GM12801 (cell line): ENCODE measurements around the gene FEV.

Experiments
- CTCF ChIP-seq: IDR thresholded peaks from one replicate; pipeline ENCODE4 v1.5.1; 2011; ENCODE audit warnings: control low read depth; ENCODE audit not compliant: insufficient read length; ENCODE audit errors: extremely low read depth

The FEV gene

DNA sequence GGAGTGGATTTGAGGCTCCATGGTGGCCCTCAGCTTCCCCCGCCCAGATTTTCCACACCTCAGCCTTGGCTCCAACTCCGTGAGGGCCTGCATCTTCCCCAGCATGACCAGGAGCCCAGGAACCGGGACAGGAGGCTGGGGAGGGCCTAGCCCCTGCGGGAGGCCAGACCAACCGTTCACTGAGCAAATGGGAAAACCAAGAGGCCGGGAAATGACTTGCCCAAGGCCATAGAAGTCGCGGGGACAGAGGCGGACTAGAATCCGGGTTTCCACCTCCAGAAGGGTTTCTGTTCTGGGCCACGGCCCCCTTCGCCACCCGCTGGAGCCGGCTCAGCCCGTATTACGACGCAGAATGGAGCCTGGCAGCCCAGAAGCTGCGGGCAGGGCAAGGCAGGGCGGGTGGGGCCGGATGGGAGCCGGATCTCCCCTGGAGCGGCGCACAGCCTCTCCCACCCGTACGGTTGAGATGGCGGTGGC is 16.2 kb upstream of the FEV start:
- TF ChIP-seq CTCF: no peak

DNA sequence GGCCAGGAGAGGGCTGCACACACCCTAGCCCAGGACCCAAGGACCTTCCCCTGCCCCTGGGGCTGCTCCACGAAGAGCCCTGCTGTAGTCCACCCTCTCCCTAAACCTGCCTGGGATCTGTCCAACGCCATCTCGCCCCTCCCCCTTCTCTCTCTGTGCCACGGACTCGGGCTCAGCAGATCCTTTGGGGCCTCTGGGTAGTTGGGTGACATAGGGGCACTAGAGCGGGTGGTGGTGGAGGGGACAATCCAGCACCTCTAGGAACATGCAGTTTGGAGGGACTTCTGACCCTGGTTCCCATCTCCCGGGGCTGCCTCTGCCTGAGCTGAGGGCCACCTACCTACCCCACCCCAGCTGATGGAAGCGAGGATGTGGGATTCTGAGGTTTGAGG is 15.6 kb upstream of the FEV start:
- TF ChIP-seq CTCF: no peak

DNA sequence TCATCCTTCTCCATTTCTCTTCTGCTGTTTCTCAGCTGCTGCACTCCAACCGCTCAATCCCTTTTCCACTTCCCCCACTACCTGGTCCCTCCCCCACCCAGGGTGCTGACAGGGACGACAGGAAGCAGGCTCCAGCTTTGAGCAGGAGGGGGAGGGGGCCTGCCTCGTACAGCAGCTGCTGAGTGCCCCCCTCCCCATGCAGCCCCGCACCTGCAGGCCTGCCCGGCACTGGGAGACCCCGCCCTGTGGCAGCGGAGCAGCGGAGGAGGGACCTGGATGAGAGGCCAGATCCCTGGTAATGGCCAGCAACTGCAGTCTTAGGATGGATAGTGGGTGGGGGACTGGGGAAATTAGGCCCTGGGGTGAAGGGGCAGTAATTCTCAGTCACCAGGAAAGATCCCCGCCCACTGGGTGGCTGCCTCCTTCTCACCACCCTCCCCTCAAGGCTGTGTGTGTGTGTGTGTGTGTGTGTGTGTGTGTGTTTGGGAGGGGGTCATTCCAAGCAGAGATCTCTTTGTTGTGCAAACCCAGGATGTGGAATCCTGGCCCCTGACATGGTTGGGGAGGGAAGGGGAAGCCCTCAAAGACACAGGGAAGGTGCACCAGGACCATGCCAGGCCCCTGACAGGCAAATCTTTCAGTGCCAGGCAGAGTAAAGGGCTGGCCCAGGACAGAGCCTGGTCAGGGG is 15.0 kb upstream of the FEV start:
- TF ChIP-seq CTCF: no peak

DNA sequence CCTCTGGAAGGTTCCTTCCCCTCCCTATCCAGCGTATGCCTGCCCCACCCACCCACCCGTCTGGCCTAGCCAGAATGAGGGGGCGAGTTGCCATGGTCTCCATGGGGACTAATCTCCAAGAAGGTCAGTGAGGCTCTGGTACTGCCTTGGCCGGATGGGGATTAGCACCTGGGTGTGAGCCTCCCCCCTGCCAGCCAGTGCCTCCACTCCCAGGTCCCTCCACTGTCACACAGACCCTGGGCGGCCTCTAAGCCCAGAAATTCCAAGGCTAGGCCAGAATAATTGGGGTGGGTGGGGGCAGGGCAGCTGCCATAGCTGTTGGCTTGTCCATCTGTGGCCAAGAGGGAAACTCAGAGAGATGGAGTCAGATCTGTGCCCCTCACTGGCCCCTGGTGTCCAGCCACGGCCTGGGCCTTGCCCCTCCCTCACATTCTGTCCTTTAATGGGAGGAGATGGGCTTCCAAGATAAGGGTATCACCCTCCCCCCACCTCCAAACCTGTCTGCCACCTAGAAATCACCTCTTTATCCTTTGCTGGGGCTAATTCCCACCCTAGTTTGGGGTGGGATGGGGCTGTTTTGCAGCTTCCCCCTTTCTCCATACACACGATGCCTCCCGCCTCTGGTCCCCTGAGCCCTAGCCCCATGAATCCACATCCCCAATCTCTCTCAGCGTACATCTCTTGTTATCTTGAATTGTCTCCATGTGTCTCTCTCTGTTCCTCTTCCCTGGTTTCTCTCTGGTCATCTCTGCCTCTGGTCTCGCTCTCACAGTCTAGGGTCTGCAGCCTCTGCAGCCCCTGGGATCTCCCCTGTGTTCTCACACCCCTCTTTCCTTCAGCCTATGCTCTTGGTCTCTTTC is 14.3 kb upstream of the FEV start:
- no peak for TF ChIP-seq CTCF

- no peak for TF ChIP-seq CTCF
Observed at GRCh38 chr2:218998414-218999002, 13.5 kb upstream of the FEV start.

DNA sequence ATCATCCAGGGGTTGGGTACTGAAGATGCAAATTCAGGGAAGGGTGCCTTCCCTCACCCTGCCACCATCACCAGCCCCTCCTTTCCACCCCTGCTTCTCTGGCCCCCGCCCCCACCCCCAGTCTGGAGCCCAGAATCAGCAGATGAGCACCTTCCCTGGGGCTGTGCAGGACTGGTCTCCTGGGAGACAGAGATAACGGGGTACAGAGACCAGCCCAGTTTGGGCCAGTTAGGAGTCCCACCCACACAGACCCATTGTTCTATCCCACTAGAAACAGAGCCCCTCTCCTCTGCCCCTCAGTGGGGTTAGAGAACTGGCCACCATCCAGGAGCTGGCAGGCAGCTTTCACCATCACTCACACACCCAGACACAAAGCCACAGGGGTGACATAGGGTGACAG is 12.7 kb upstream of the FEV start:
- no peak for TF ChIP-seq CTCF

DNA sequence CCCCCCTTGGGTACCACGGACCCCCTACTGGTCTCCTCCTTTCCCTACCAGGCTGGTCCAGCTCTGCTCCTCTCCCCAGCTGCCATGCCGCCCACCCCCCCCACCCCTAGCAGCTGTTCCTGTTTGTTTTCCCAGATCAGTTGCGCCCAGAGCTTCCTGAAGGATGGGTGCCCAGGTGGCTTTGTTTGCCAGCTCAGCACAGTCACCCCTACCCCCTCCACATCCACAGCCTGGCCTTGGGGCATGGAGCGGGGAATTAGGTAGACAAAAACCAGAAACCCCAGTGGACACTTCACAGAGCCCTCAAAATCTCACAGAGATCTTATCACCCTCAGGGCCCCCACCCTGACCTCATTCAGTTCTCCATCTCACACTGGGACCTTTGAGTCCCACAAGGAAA is 12.0 kb upstream of the FEV start:
- no peak for TF ChIP-seq CTCF
